Epithelial cell of esophagus (primary cell): ENCODE results near the gene GRPEL1.
"Not testable (repeated sequence)": the region's sequence is repeated elsewhere in the genome, so short reads cannot be mapped to it uniquely, and the experiment has no call there.

Source experiments
- DNase-seq: peaks from one replicate; pipeline ENCODE4 v3.0.0; 2010; ENCODE audit warnings: low read depth
- H3K4me3 ChIP-seq: 2 replicates; pipeline ENCODE4 v1.5.1; 2011; ENCODE audit warnings: mild to moderate bottlenecking, low read length, control low read depth
- TF ChIP-seq, protein P1 (sequence below): IDR thresholded peaks from 2 replicates; pipeline ENCODE4 v1.5.1; 2011; ENCODE audit warnings: low read depth, mild to moderate bottlenecking, low read length, control low read depth, inconsistent platforms; ENCODE audit not compliant: insufficient read depth; ENCODE audit errors: missing control alignments

The GRPEL1 gene

DNA sequence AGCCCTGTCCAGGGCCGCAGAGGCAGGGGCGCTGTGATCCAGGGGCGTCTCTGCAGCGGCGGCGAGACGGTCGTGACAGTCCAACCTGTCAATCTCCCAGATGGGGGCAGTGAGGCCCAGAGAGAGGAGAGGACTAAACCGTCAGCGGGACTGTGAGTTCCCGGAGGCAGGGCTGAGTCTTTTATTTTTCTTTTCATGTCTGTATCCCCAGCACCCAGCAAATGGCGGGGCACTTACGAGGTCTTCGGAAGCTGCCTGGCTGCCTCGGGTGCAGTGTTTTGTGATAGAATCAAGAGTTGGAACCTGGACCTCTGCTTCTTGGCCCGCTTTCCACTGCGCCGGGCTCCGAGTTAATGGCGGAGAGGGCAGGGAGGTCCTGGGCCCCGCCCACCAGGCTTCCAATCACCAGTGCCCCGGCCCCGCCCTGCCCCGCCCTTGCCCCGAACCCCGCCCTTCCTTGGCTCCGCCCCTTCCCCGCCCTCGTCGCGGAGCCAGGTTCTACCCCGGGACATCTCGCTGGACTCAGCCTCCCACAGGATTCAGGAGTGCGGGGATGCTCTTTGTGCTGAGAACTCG lies 35.3 kb upstream of the GRPEL1 start:
- peak; percentile 68 for DNase-seq
- TF ChIP-seq, protein P1, sequence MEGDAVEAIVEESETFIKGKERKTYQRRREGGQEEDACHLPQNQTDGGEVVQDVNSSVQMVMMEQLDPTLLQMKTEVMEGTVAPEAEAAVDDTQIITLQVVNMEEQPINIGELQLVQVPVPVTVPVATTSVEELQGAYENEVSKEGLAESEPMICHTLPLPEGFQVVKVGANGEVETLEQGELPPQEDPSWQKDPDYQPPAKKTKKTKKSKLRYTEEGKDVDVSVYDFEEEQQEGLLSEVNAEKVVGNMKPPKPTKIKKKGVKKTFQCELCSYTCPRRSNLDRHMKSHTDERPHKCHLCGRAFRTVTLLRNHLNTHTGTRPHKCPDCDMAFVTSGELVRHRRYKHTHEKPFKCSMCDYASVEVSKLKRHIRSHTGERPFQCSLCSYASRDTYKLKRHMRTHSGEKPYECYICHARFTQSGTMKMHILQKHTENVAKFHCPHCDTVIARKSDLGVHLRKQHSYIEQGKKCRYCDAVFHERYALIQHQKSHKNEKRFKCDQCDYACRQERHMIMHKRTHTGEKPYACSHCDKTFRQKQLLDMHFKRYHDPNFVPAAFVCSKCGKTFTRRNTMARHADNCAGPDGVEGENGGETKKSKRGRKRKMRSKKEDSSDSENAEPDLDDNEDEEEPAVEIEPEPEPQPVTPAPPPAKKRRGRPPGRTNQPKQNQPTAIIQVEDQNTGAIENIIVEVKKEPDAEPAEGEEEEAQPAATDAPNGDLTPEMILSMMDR: no peak
- H3K4me3 ChIP-seq: peak overlapping the region; percentile 48

DNA sequence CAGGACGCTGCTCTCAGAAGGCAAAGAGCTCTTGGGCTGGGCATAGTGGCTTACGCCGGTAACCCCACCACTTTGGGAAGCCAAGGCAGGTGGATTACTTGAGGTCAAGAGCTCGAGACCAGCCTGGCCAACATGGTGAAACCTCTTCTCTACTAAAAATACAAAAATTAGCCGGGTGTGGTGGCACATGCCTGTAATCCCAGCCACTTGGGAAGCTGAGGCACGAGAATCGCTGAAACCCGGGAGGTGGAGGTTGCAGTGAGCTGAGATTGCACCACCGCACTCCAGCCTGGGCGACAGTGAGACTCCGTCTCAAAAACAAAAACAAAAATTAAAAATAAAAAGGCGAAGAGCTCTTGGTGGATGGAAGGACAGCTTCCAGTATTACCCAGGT lies 34.6 kb upstream of the GRPEL1 start:
- not testable (repeated sequence) for DNase-seq
- peak overlapping the region; percentile 48 for H3K4me3 ChIP-seq

DNA sequence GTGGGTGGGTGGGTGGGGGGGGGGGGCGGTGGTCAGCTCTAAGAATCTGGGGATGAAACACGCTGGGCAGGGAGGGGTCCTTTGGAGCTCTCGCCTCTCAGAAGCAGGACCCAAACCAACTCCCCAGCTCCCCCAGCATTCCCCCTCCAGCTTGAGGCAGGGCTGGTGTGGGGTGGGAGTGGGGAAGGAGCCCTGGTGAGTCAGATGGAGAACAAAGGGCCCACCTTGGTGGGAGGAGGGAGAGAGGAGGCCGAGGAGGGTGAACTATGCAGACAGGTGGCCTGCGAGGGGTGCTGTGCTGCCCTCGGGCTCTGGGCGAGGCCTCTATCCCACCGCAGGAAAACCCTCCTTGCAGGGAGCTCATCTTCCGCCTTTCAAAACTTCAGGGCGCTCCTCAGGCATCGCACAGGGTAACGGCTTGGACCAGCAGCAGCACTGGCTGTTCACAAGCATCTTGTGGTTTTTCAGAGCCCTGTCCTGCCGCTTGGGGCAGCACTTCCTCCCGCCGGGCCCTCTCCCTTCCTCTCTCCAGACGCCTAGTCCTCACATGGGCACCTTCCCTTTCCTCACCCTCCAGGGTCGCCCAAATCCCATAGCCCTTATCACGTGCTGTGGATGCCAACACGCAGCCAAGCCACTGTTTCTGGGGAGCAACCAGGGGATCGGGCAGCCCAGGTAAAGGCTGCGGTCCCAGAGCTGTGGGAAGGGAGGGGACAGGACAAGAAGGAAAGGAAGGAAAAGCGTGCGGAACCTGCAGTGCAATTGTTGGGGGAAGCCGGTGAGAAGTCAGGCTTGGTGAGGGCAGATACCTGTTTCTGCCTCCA lies 34.0 kb upstream of the GRPEL1 start:
- no peak overlapping the region for H3K4me3 ChIP-seq
- DNase-seq: peak; percentile 59
- TF ChIP-seq, protein P1: peak; percentile 74

DNA sequence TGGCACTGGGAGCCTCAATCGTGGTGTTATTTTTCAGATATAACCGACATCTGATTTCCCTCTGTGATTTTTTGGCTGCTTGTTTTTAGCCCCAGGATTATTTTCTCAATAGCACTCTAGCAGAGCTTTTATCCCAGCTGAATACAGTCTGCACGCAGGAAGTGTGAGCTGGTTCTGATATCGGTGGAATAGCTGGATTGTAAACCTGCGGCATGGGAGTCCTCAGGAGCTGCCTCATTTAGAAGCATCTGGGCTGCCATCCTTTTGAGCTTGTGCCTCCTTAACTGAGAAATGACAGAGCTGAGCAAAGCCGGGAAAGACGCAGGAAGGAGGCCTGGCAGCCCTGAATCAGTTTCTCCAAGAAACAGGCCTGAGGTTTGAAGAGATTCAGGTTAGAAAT lies 28.4 kb upstream of the GRPEL1 start:
- H3K4me3 ChIP-seq: no peak overlapping the region
- TF ChIP-seq, protein P1: no peak
- DNase-seq: no peak

DNA sequence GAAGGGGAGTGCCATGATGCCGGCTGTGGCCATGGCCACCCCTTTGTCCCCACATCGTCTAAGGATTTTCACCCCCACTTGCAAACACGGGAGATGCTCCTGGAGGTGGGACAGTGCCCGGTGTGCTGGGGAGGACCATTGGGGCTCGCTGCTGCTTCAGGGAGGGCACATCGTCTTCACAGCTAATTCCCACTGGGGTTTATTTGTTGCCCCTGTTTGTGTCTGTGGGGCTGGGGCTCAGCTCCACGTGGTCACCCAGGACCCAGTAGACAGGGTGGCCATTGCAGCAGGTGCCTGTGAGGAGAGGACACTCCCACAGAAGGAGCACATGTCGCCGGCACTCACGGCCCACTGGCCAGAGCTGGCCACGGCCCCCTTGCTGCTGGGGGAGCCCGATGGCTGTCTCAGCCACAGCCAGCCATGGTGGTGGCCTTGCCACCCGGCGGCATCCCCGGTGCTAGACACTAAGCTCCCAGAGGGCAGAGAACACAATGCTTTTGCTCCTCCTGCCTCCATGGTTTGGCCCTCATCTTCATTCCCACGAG lies 27.8 kb upstream of the GRPEL1 start:
- no peak for DNase-seq
- H3K4me3 ChIP-seq: no peak overlapping the region
- TF ChIP-seq, protein P1: no peak

DNA sequence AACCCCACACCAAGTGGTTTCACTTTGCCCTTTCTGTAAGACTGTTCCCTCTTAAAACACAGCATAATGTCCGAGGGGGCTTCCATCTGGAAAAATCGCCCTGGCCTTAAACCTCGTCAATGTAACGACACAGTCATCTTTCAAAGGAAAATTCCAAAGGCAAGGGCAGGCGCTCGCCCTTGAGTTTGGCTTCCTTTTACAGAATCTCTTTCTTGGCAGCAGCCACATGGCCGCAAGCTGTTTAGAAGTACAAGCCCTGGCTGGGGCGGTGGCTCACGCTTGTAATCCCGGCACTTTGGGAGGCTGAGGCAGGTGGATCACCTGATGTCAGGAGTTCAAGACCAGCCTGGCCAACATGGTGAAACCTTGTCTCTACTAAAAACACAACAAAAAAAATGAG lies 27.1 kb upstream of the GRPEL1 start:
- TF ChIP-seq, protein P1: no peak
- no peak overlapping the region for H3K4me3 ChIP-seq
- no peak for DNase-seq

DNA sequence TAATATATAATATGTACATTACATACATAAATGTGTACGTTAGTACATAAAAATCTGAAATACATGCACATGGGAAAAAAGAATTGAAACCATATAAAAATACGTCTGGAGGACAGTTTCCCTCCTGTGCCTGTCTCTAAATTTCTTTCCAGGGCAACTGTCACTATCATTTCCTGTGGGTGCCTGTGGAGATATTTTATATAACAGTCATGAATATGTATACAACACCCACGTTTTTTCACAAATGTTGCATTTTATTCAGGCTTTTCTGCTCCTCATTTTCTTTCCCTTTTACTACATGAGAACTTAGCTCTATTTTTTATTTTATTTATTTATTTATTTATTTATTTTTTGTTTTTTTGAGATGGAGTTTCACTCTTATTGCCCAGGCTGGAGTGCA lies 24.2 kb upstream of the GRPEL1 start:
- no peak overlapping the region for H3K4me3 ChIP-seq
- no peak for DNase-seq
- TF ChIP-seq, protein P1: no peak
